MM.1S (cell line): Measurements from ENCODE around the gene SOWAHC.

Experiments
- DNase-seq: peaks from one replicate; pipeline ENCODE4 v3.0.0-alpha.2; 2015
- H2AFZ ChIP-seq: fragments of 300-600 bp; sonication (generic); 2 replicates; pipeline ENCODE4 v1.6.0; 2016; ENCODE audit warnings: antibody characterized with exemption, low read length
- H3F3A ChIP-seq: fragments of 300-600 bp; sonication (generic); 2 replicates; pipeline ENCODE4 v1.6.1; 2016; ENCODE audit warnings: mild to moderate bottlenecking, antibody characterized with exemption, low read length, moderate library complexity, mixed read lengths; ENCODE audit not compliant: insufficient read depth
- H3K27ac ChIP-seq: fragments of 300-600 bp; sonication (generic); 2 replicates; pipeline ENCODE4 v1.5.1; 2016; ENCODE audit warnings: mild to moderate bottlenecking, low read length
- H3K27me3 ChIP-seq: fragments of 300-600 bp; sonication (generic); replicated peaks from 2 replicates; pipeline ENCODE4 v1.6.0; 2016; ENCODE audit warnings: low read length; ENCODE audit not compliant: insufficient read depth
- H3K36me3 ChIP-seq: fragments of 300-600 bp; sonication (generic); replicated peaks from 2 replicates; pipeline ENCODE4 v1.6.1; 2016; ENCODE audit warnings: mild to moderate bottlenecking, low read length, mixed read lengths; ENCODE audit not compliant: insufficient read depth
- H3K4me1 ChIP-seq: fragments of 300-600 bp; sonication (generic); 2 replicates; pipeline ENCODE4 v1.6.1; 2016; ENCODE audit warnings: low read length, mixed read lengths
- H3K4me2 ChIP-seq: fragments of 300-600 bp; sonication (generic); 2 replicates; pipeline ENCODE4 v1.6.0; 2016; ENCODE audit warnings: low read depth, low read length
- H3K4me3 ChIP-seq: fragments of 300-600 bp; sonication (generic); 2 replicates; pipeline ENCODE4 v1.5.1; 2016; ENCODE audit warnings: low read length, mixed read lengths
- H3K79me2 ChIP-seq: fragments of 300-600 bp; sonication (generic); 2 replicates; pipeline ENCODE4 v1.6.1; 2016; ENCODE audit warnings: mixed run types, low read length, mixed read lengths
- H3K9ac ChIP-seq: fragments of 300-600 bp; sonication (generic); 2 replicates; pipeline ENCODE4 v1.6.1; 2016; ENCODE audit warnings: low read length, mixed read lengths
- H3K9me2 ChIP-seq: fragments of 300-600 bp; sonication (generic); replicated peaks from 2 replicates; pipeline ENCODE4 v1.6.1; 2016; ENCODE audit warnings: mild to moderate bottlenecking, low read length, mixed read lengths; ENCODE audit not compliant: insufficient read depth
- H3K9me3 ChIP-seq: fragments of 300-600 bp; sonication (generic); replicated peaks from 2 replicates; pipeline ENCODE4 v1.6.1; 2016; ENCODE audit warnings: mild to moderate bottlenecking, low read length, mixed read lengths; ENCODE audit not compliant: insufficient read depth
- H4K20me1 ChIP-seq: fragments of 300-600 bp; sonication (generic); 2 replicates; pipeline ENCODE4 v1.6.1; 2016; ENCODE audit warnings: mild to moderate bottlenecking, low read length, moderate library complexity, mixed read lengths; ENCODE audit not compliant: insufficient read depth
- EZH2 ChIP-seq: fragments of 300-600 bp; sonication (generic); optimal IDR thresholded peaks from 2 replicates; pipeline ENCODE3; 2017; ENCODE audit warnings: low read depth, mild to moderate bottlenecking, antibody characterized with exemption, low read length, mixed read lengths
- EZH2phosphoT487 ChIP-seq: fragments of 300-600 bp; sonication (generic); IDR thresholded peaks from 2 replicates; pipeline ENCODE4 v1.6.1; 2018; ENCODE audit warnings: antibody characterized with exemption, low read length
- TF ChIP-seq, protein P1 (sequence below): fragments of 300-600 bp; sonication (generic); IDR thresholded peaks from 2 replicates; pipeline ENCODE4 v1.5.1; 2016; ENCODE audit warnings: antibody characterized with exemption, low read length, mixed read lengths

SOWAHC gene

GRCh38 chr2:109615637-109616144 is 1.5 kb downstream of the SOWAHC start:
- H3K79me2 ChIP-seq = peaks cover 57% of the 10 kb centered on the region
- TF ChIP-seq EZH2phosphoT487 (no peak), EZH2 (no peak)
- TF ChIP-seq, protein P1, sequence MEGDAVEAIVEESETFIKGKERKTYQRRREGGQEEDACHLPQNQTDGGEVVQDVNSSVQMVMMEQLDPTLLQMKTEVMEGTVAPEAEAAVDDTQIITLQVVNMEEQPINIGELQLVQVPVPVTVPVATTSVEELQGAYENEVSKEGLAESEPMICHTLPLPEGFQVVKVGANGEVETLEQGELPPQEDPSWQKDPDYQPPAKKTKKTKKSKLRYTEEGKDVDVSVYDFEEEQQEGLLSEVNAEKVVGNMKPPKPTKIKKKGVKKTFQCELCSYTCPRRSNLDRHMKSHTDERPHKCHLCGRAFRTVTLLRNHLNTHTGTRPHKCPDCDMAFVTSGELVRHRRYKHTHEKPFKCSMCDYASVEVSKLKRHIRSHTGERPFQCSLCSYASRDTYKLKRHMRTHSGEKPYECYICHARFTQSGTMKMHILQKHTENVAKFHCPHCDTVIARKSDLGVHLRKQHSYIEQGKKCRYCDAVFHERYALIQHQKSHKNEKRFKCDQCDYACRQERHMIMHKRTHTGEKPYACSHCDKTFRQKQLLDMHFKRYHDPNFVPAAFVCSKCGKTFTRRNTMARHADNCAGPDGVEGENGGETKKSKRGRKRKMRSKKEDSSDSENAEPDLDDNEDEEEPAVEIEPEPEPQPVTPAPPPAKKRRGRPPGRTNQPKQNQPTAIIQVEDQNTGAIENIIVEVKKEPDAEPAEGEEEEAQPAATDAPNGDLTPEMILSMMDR = no peak
- H3K9me2 ChIP-seq = no peaks in the 10 kb centered on the region
- no peak overlapping the region for H2AFZ ChIP-seq
- H4K20me1 ChIP-seq = no peaks in the 10 kb centered on the region
- no peaks in the 10 kb centered on the region for H3K36me3 ChIP-seq
- no peak for DNase-seq
- no peak overlapping the region for H3K27ac ChIP-seq
- peak overlapping the region; percentile 37; the same call in 1 of the 2 replicates for H3K4me2 ChIP-seq
- peaks cover 43% of the 10 kb centered on the region for H3F3A ChIP-seq
- H3K9ac ChIP-seq = no peak overlapping the region
- H3K9me3 ChIP-seq = no peaks in the 10 kb centered on the region
- peaks cover 58% of the 10 kb centered on the region for H3K4me1 ChIP-seq
- no peaks in the 10 kb centered on the region for H3K27me3 ChIP-seq
- H3K4me3 ChIP-seq = no peak overlapping the region

GRCh38 chr2:109616184-109616583 is 2.0 kb downstream of the SOWAHC start:
- H3K9ac ChIP-seq = no peak overlapping the region

GRCh38 chr2:109619032-109619615 is 5.0 kb downstream of the SOWAHC start:
- no peaks in the 10 kb centered on the region for H3K9me2 ChIP-seq
- no peaks in the 10 kb centered on the region for H3K9me3 ChIP-seq
- H3K36me3 ChIP-seq = no peaks in the 10 kb centered on the region
- TF ChIP-seq, protein P1 = no peak
- TF ChIP-seq EZH2 (no peak), EZH2phosphoT487 (no peak)
- H3K27me3 ChIP-seq = no peaks in the 10 kb centered on the region
- peaks cover 53% of the 10 kb centered on the region for H3F3A ChIP-seq
- peak overlapping the region; percentile 5; the same call in 1 of the 2 replicates for H3K9ac ChIP-seq
- peak; percentile 62 for DNase-seq
- no peak overlapping the region for H3K4me3 ChIP-seq
- no peaks in the 10 kb centered on the region for H4K20me1 ChIP-seq
- no peak overlapping the region for H2AFZ ChIP-seq
- H3K4me2 ChIP-seq = peak overlapping the region; percentile 33; the same call in 1 of the 2 replicates
- H3K27ac ChIP-seq = peak overlapping the region; percentile 62
- H3K79me2 ChIP-seq = peaks cover 32% of the 10 kb centered on the region
- H3K4me1 ChIP-seq = peaks cover 82% of the 10 kb centered on the region

More at GRCh38 chr2:109616184-109616583, 2.0 kb downstream of the SOWAHC start:
- Histone ChIP-seq H3K4me3 (no peak overlapping the region), H3K9me3 (no peaks in the 10 kb centered on the region), H4K20me1 (no peaks in the 10 kb centered on the region), H3K27me3 (no peaks in the 10 kb centered on the region), H3K4me1 (peaks cover 63% of the 10 kb centered on the region), H3K27ac (no peak overlapping the region), H3K79me2 (peaks cover 52% of the 10 kb centered on the region), H3K9me2 (no peaks in the 10 kb centered on the region), H3F3A (peaks cover 46% of the 10 kb centered on the region), H3K36me3 (no peaks in the 10 kb centered on the region), H2AFZ (no peak overlapping the region), H3K4me2 (peak overlapping the region; percentile 37; the same call in 1 of the 2 replicates)
- no peak for DNase-seq
- TF ChIP-seq EZH2 = no peak
- TF ChIP-seq, protein P1 = no peak
- no peak for TF ChIP-seq EZH2phosphoT487
